Measurements from ENCODE around the gene OMP.

The OMP gene

GRCh38 chr11:77079666-77080065, 23.0 kb upstream of the OMP start:
- peaks cover 47% of the 10 kb centered on the region for H3K4me1 Mint-ChIP-seq
- no peak overlapping the region for H3K27ac Mint-ChIP-seq
- H3K4me3 Mint-ChIP-seq, result no peak overlapping the region
- H3K9me3 Mint-ChIP-seq, result peaks cover 8 to 12% of the 10 kb centered on the region in 2 donors
- H3K27me3 Mint-ChIP-seq, result no peaks in the 10 kb centered on the region
- DNase-seq (no peak), ATAC-seq (no peak)

DNA sequence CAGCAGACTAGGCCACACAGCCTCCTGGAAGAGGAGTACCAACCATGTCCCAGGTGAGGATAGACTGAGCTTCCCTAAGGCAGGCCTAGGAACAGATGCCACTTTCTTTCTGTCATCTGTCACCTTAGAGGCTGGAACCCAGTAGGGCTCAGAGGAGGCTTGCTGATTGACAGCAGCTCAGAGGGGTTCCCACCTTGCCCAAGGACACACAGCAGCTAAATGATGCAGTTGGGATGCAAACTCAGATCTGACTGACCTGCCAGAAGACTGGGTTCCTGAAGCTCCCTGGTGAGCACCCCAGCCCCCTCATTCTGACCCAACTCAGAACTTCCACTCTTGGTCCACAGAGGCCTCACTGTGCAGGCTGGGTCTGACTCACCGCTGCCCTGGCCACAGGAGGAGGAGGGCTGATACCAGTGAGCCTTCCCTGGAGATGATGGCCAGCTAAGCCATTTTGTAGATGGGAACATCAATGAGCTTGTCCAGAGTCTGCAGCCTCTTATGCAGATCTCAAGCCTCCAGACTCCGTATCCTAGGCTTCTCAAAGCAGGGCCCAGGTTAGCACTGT, 21.9 kb upstream of the OMP start:
- H3K27me3 Mint-ChIP-seq, result no peaks in the 10 kb centered on the region
- H3K4me1 Mint-ChIP-seq, result peaks cover 47% of the 10 kb centered on the region
- no peak overlapping the region for H3K4me3 Mint-ChIP-seq
- H3K27ac Mint-ChIP-seq, result no peak overlapping the region
- no peak for DNase-seq
- H3K9me3 Mint-ChIP-seq, result peaks cover 8 to 12% of the 10 kb centered on the region in 2 donors
- no peak for ATAC-seq

DNA sequence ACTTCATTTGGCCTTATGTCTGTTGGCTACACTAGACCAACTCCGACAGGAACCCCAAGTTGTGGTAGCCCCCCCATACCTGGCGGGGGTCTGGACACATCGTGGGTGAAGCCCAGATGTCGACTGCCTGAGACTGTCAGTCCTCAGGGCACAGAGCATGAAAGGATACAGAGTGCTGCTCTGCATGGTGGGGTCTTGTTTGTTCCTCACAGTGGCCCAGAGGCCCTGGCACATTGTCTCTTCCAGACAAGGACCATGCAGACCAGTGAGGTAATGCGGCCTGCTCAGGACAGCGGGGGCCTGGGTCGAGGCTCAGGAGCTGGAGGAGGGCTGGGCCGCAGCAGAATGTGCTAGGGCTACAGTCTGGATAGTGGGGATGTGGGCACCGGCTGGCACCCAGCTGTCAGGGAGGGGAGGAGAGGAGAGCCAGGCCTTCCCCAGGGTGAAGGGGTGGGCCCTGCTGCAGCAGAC, 21.2 kb upstream of the OMP start:
- H3K27me3 Mint-ChIP-seq, result no peaks in the 10 kb centered on the region
- DNase-seq, result no peak
- H3K27ac Mint-ChIP-seq, result peak overlapping the region in 1 of 2 donors; percentile 88
- no peak overlapping the region for H3K4me3 Mint-ChIP-seq
- H3K4me1 Mint-ChIP-seq, result peaks cover 47% of the 10 kb centered on the region
- peaks cover 8 to 12% of the 10 kb centered on the region in 2 donors for H3K9me3 Mint-ChIP-seq
- ATAC-seq, result no peak

DNA sequence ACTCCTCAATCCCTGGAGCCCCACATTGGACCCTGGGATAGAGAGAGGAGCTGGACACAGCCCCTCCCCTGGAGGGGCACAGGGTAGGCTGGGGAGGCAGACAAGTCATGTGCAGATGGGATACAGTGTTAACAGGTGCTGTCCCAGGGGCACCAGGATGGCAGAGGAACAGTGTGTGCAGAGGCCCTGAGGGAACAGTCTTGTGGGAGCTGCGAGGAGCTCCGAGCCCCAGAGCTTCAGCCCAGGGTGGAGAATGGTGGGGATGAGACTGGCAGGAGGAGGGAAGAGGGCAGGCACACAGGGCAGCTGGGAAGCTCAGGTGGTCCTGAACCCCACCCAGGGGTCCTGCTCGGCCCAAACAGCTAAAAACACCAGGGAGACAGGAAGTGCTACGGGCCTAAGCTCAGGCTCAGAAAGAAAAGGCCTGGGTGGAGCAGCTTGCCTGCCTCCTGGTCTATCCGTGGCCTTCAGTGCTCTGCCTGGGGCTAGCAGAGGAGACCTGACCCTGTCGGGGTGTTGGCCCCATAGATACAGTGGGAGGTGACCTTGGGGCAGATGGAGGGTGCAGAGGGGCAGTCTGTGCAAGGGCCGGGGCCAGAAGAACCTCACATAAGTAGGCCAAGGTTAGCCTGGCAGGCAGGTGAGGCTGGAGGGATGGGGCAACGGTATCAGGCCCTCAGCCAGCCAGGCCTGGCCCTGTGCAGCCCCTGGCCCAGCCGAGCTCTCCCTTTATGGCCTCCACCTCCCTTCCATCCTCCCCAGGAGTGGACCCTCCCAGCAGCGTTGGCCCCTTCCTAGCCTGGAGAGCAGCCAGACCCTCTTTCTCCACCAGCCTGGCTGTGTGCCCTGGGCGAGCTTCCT, 20.4 kb upstream of the OMP start:
- Mint-ChIP-seq H3K4me1 (peaks cover 53% of the 10 kb centered on the region), H3K9me3 (peaks cover 8 to 12% of the 10 kb centered on the region in 2 donors), H3K4me3 (peak overlapping the region; percentile 85 to 92), H3K27ac (peak overlapping the region; percentile 98 to 99), H3K27me3 (no peaks in the 10 kb centered on the region)
- ATAC-seq (peak; percentile 38), DNase-seq (no peak)

GRCh38 chr11:77082838-77083565, 19.6 kb upstream of the OMP start:
- Mint-ChIP-seq H3K27me3 (no peaks in the 10 kb centered on the region), H3K4me1 (peaks cover 53% of the 10 kb centered on the region), H3K4me3 (peak overlapping the region; percentile 85 to 92), H3K9me3 (peaks cover 8 to 12% of the 10 kb centered on the region in 2 donors), H3K27ac (peak overlapping the region; percentile 98 to 99)
- DNase-seq, result peak; percentile 50 to 71
- ATAC-seq, result peak; percentile 91

DNA sequence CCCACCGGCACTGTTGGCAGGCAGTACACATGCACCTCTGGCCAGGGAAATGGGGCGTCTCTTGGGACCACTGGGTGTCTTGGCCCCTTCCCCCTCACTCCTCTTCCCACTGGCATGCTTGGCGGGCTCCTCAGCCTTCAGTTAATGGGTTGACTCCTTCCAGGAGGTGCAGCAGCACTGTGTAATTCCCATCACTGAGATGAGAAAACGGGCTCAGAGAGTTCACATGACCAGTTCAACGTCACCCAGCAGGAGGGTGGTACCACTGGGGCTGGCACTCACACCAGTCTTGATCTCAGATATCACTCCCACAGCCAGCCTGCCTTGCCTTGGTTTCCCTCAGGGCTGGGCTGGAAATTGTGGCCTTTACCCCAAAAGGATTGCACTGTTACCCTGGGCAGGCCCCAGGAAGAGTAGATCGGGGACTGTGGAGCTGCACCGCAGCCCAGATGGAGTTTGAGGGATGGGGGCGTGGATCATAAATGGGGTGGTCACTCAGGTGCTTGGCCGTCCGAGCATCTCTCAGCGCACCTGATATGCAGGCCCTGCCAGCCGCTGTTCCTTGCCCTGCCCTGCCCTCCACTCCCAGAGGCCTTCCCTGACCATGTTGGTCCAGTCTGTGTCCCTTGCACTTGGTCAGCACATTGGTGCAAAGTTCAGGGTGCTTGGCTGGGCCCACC, 18.9 kb upstream of the OMP start:
- no peak for DNase-seq
- Mint-ChIP-seq H3K9me3 (peaks cover 3 to 5% of the 10 kb centered on the region in 2 donors), H3K4me1 (peaks cover 53% of the 10 kb centered on the region), H3K4me3 (peak overlapping the region in 1 of 2 donors; percentile 41), H3K27ac (peak overlapping the region; percentile 98 to 99), H3K27me3 (no peaks in the 10 kb centered on the region)
- no peak for ATAC-seq

DNA sequence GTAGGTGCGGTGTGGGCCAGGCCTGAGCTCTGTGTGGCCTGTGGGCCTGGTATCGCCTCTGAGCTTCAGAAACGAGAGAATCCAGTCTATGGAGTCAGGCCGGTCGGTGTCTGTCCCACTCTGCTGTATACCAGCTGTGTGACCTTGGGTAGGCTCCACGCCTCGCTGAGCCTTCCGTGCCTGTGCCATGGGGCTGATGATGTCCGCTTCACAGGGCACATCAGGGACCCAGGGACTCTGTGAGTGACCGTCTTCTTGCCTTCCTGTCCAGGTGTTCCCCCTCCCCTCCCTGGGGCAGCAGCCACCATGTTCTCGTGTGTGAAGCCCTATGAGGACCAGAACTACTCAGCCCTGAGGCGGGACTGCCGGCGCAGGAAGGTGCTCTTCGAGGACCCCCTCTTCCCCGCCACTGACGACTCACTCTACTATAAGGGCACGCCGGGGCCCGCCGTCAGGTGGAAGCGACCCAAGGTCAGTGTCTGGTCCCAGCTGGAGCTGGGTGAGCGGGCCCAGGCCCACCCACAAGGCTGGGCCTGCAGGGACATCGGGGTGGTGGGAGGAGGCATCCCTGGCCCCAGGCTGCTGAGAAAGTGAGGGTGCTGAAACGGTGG, 18.0 kb upstream of the OMP start:
- Mint-ChIP-seq H3K4me1 (peaks cover 52% of the 10 kb centered on the region), H3K9me3 (no peaks in the 10 kb centered on the region), H3K4me3 (no peak overlapping the region), H3K27me3 (no peaks in the 10 kb centered on the region), H3K27ac (peak overlapping the region in 1 of 2 donors; percentile 98)
- DNase-seq (no peak), ATAC-seq (no peak)

- ATAC-seq (no peak), DNase-seq (no peak)
- Mint-ChIP-seq H3K27ac (peak overlapping the region in 1 of 2 donors; percentile 53), H3K27me3 (no peaks in the 10 kb centered on the region), H3K9me3 (no peaks in the 10 kb centered on the region), H3K4me3 (no peak overlapping the region), H3K4me1 (peaks cover 46% of the 10 kb centered on the region)
Observed at GRCh38 chr11:77085652-77086051, 17.0 kb upstream of the OMP start.

DNA sequence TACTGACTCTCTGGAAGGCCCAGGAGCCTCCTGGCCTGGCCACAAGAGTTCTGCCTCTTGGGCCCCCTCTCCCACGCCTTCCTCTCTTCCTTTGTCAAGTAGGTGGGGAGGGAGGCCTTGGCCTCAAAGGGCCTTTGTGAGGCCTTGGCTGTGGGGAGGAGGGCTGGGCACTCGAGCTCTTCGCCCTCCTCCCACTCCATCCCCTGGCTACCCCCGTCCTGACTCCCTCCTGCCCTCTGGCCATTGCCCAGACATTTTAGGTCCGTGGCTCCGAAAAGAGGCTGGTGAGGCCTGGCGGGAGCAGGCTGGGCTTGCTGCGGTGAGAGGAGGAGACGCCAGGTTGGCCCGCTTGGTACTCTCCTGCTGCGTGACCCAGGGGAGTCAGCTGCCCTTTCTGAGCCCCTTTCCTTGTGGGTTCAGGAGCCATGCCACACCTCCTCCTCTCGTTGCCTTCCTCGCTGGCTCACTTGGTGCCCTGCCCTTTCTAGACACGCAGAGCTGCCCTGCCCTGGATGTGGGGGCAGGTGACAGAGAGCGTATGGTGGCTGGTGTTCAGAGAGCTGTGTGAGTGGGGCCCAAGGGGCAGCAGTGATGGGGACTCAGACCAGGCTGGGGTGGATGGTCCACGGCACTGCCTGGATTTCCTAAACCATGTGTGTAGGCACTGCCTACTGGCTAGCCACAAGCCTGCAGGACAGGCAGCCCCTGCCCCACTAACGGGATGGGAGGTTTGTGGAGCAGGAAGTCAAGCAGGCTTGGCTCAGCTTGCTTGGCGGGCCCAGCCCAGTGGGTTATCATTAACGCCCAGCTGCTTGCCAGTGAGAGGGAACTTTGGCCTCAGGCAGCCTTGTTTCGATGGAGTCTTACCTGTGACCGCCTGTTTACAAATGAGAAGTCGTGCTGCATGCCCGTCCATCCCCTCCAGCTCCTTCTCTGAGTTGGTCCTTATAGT, 15.8 kb upstream of the OMP start:
- no peaks in the 10 kb centered on the region for H3K27me3 Mint-ChIP-seq
- no peak overlapping the region for H3K4me3 Mint-ChIP-seq
- DNase-seq, result no peak
- peaks cover 43% of the 10 kb centered on the region for H3K4me1 Mint-ChIP-seq
- peak overlapping the region in 1 of 2 donors; percentile 54 for H3K27ac Mint-ChIP-seq
- no peak for ATAC-seq
- H3K9me3 Mint-ChIP-seq, result no peaks in the 10 kb centered on the region

- Mint-ChIP-seq H3K27ac (no peak overlapping the region), H3K4me3 (no peak overlapping the region), H3K9me3 (no peaks in the 10 kb centered on the region), H3K27me3 (no peaks in the 10 kb centered on the region), H3K4me1 (peaks cover 33% of the 10 kb centered on the region)
- DNase-seq (no peak), ATAC-seq (no peak)
Observed at GRCh38 chr11:77087723-77088225, 14.9 kb upstream of the OMP start.

- Mint-ChIP-seq H3K9me3 (no peaks in the 10 kb centered on the region), H3K4me3 (no peak overlapping the region), H3K4me1 (peaks cover 27% of the 10 kb centered on the region), H3K27me3 (no peaks in the 10 kb centered on the region), H3K27ac (peak overlapping the region in 1 of 2 donors; percentile 58)
- DNase-seq (no peak), ATAC-seq (no peak)
Observed at GRCh38 chr11:77088236-77089003, 14.2 kb upstream of the OMP start.

DNA sequence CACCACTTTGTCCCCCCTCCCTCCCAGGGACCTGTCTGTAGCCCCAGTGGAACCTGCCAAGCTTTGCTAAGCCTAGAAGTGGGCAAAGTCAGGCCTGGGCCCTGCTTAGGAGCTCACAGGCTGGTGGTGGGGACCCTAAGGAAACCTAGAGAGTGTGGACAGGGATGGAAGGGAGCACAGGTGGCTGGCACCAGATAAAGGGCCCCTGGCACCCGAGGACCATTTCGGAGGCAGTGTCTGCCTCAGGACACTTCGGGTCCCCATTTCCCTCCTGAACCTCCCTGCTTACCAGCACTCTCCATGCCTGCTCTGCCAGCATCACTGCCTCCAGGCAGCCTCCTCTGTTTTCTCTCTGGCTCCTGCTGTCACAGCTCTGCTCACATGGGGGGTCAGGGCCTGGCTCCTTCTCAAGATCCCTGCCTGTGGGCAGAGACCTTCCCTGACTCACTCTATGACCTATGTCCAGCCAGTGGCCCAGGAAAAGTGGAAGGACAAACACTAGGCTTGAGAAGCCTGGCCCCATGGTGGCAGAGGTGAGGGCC, 13.6 kb upstream of the OMP start:
- no peaks in the 10 kb centered on the region for H3K9me3 Mint-ChIP-seq
- no peak for ATAC-seq
- H3K27me3 Mint-ChIP-seq, result no peaks in the 10 kb centered on the region
- no peak for DNase-seq
- peaks cover 20% of the 10 kb centered on the region for H3K4me1 Mint-ChIP-seq
- H3K27ac Mint-ChIP-seq, result no peak overlapping the region
- no peak overlapping the region for H3K4me3 Mint-ChIP-seq

DNA sequence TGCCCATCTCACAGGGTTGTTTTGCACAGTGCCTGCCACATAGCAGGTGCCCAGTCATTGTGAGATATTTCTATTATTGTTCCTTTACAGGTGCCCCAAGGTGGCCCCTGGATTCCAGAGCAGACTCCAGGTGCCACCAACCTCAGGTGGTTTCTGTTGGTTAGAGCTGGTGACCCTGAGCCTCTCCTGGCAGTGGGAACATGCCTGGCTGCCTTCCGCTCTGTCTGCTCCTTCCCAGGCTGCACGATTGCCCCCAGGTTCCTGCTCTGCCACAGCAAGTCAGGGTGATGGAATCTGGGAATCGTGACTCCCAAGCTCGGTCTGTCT, 12.6 kb upstream of the OMP start:
- H3K4me1 Mint-ChIP-seq, result peaks cover 17% of the 10 kb centered on the region
- no peak overlapping the region for H3K4me3 Mint-ChIP-seq
- DNase-seq (no peak), ATAC-seq (no peak)
- H3K27ac Mint-ChIP-seq, result no peak overlapping the region
- H3K27me3 Mint-ChIP-seq, result no peaks in the 10 kb centered on the region
- no peaks in the 10 kb centered on the region for H3K9me3 Mint-ChIP-seq

Measured in stimulated activated naive CD8-positive, alpha-beta T cell treated with anti-CD3 and anti-CD28 coated beads, Interleukin-15, amount 100 ng/mL, for 72 hours (primary cell).